Transverse colon (tissue), 4 donors: ENCODE data around the gene RDH16. TPM values are rescaled to one million over a fixed set of nuclear protein-coding genes. Genes with fewer than 3 reads are reported as not detected.

Experiments used
- DNase-seq: peaks from one replicate; pipeline ENCODE4 v3.0.0-alpha.2; 2019
- H3K27ac ChIP-seq, 4 donors: fragments of 200-600 bp; sonication (generic); 2 replicates each; pipeline ENCODE4 v1.5.1; 2016 to 2018; ENCODE audit warnings: inconsistent platforms in 4 of 4
- H3K27me3 ChIP-seq: fragments of 200-600 bp; sonication (generic); 2 replicates; pipeline ENCODE4 v1.5.1; 2017; ENCODE audit warnings: inconsistent platforms
- H3K36me3 ChIP-seq, 4 donors: fragments of 200-600 bp; sonication (generic); 2 replicates each; pipeline ENCODE4 v1.5.1; 2017 to 2019; ENCODE audit warnings: inconsistent platforms in 4 of 4
- H3K4me1 ChIP-seq, 4 donors: fragments of 200-600 bp; sonication (generic); 2 replicates each; pipeline ENCODE4 v1.5.1; 2017 to 2020; ENCODE audit warnings: inconsistent platforms in 4 of 4
- H3K4me3 ChIP-seq, 4 donors: fragments of 200-600 bp; sonication (generic); 1 replicate in 1 of 4; 2 replicates in 3 of 4; pipeline versions ENCODE4 v1.5.1 to v1.6.1; 2017 to 2019; ENCODE audit warnings: inconsistent platforms in 4 of 4
- H3K9me3 ChIP-seq, 2 donors: fragments of 200-600 bp; sonication (generic); 2 replicates each; pipeline ENCODE4 v1.5.1; 2017 to 2019; ENCODE audit warnings: inconsistent platforms in 2 of 2
- CTCF ChIP-seq, 5 experiments: fragments of 200-600 bp in 3 of 5; fragments of 450-650 bp in 2 of 5; sonication (generic) in 3 of 5; IDR thresholded peaks; 1 replicate in 2 of 5; 2 replicates in 3 of 5; pipeline ENCODE4 v1.5.1; 2016 to 2017; ENCODE audit warnings: antibody characterized with exemption in 5 of 5, inconsistent platforms in 3 of 5, mild to moderate bottlenecking in 2 of 5, moderate library complexity in 1 of 5
- EP300 ChIP-seq: sonication (generic); formaldehyde crosslinking; IDR thresholded peaks from one replicate; pipeline ENCODE4 v1.6.1; 2017; ENCODE audit warnings: antibody characterized with exemption, low read depth
- POLR2A ChIP-seq: fragments of 450-650 bp; IDR thresholded peaks from one replicate; pipeline ENCODE4 v1.6.1; 2016; ENCODE audit warnings: antibody characterized with exemption, mild to moderate bottlenecking, moderate library complexity
- POLR2AphosphoS5 ChIP-seq, 3 donors: sonication (generic); formaldehyde crosslinking; IDR thresholded peaks; one replicate each; pipeline ENCODE4 v1.6.1; 2016; ENCODE audit warnings: antibody characterized with exemption in 3 of 3
- WGBS, 2 donors: methylation state at CpG; one replicate each; pipeline ENCODE4 v1.1.5; 2018; ENCODE audit warnings: low coverage in 1 of 2; 5-methylcytosine and 5-hydroxymethylcytosine counted together
- in situ Hi-C, 4 donors: fragments of 200-750 bp; cut with MboI; loops; one replicate each; pipeline versions ENCODE4 v1.15.0 to v1.15.1; 2017; ENCODE audit warnings: low sequenced_read_pairs in 3 of 4, low pct_ligation_motif_present in 1 of 4, low pct_unique_long_range_greater_than_20kb in 1 of 4
- intact Hi-C: fragments of 100-400 bp; cut with DNase I; formaldehyde crosslinking; loops from one replicate; pipeline ENCODE4 v1.15.1; 2023; ENCODE audit warnings: low total_unique reads
- total RNA-seq, 4 donors: library from RNA; depleted of rRNA; stranded (reverse); fragments of >200 nt; gene quantifications; one replicate each; pipeline ENCODE4 v1.1.0, GENCODE V29; 2016

RDH16 gene
- total RNA-seq, 4 donors from 2014 or later = 0.48 to 0.55 TPM; not detected in 2

GRCh38 chr12:56933826-56934625 is 23.4 kb downstream of the RDH16 start, which contains the start of gene SDR9C7:
Gene SDR9C7, minus strand, starts transcription at chr12:56934408. Its CDS starts 147 bp downstream, at chr12:56934261.
- WGBS, 2 donors = 92 to 97% methylated on average over 10 to 15 of the region's 15 CpGs
- DNase-seq = no peak
- Histone ChIP-seq H3K27me3 (no peaks in the 10 kb centered on the region), H3K9me3 (no peaks in the 10 kb centered on the region), H3K27ac (no peak within 1 kb of the TSS), H3K4me3 (no peak within 1 kb of the TSS), H3K36me3 (no peaks in the 10 kb centered on the region), H3K4me1 (peaks cover 0 to 11% (median 0%) of the 10 kb centered on the region in 4 donors)
- in situ Hi-C loops = no loop called here
- intact Hi-C loops = no loop called here
- TF ChIP-seq POLR2AphosphoS5 (IDR thresholded peaks at IDR 0.05) (no peak), EP300 (no peak)

- no peak overlapping the region for H3K27ac ChIP-seq
- no peaks in the 10 kb centered on the region for H3K27me3 ChIP-seq
- H3K36me3 ChIP-seq = no peaks in the 10 kb centered on the region
- in situ Hi-C loops = no loop called here
- no peak for TF ChIP-seq POLR2A
- no peak for TF ChIP-seq POLR2AphosphoS5 (IDR thresholded peaks at IDR 0.05)
- no peak for TF ChIP-seq CTCF (IDR thresholded peaks at IDR 0.05)
- no peak for TF ChIP-seq EP300
- 76 to 86% methylated on average over 1 of the region's 1 CpG for WGBS, 2 donors
- H3K4me3 ChIP-seq = no peak overlapping the region
- intact Hi-C loops = no loop called here
- peak; percentile 22 for DNase-seq
- H3K9me3 ChIP-seq = no peaks in the 10 kb centered on the region
- H3K4me1 ChIP-seq = peaks cover 0 to 11% (median 0%) of the 10 kb centered on the region in 4 donors
Measured at GRCh38 chr12:56932867-56933266, 24.5 kb downstream of the RDH16 start.

GRCh38 chr12:56932146-56932545 is 25.3 kb downstream of the RDH16 start:
- Histone ChIP-seq H3K27me3 (no peaks in the 10 kb centered on the region), H3K27ac (no peak overlapping the region), H3K36me3 (no peaks in the 10 kb centered on the region), H3K4me1 (peaks cover 0 to 11% (median 0%) of the 10 kb centered on the region in 4 donors), H3K9me3 (no peaks in the 10 kb centered on the region), H3K4me3 (no peak overlapping the region)
- in situ Hi-C loops = no loop called here
- intact Hi-C loops = no loop called here
- WGBS, 2 donors = 89% methylated on average over 5 of the region's 5 CpGs; no CpG with 5 or more reads in 1 of the 2 donors
- TF ChIP-seq EP300 = no peak
- no peak for TF ChIP-seq POLR2AphosphoS5 (IDR thresholded peaks at IDR 0.05)
- no peak for TF ChIP-seq CTCF (IDR thresholded peaks at IDR 0.05)
- no peak for TF ChIP-seq POLR2A
- no peak for DNase-seq

GRCh38 chr12:56931474-56931978 is 25.9 kb downstream of the RDH16 start:
- Histone ChIP-seq H3K27ac (peak overlapping the region in 1 of 4 donors; percentile 30), H3K4me3 (no peak overlapping the region), H3K9me3 (no peaks in the 10 kb centered on the region), H3K27me3 (no peaks in the 10 kb centered on the region), H3K4me1 (peaks cover 0 to 11% (median 0%) of the 10 kb centered on the region in 4 donors), H3K36me3 (no peaks in the 10 kb centered on the region)
- 89 to 100% methylated on average over 1 to 2 of the region's 2 CpGs for WGBS, 2 donors
- intact Hi-C loops (no loop called here), in situ Hi-C loops (no loop called here)
- DNase-seq = no peak
- TF ChIP-seq POLR2AphosphoS5 (IDR thresholded peaks at IDR 0.05) (no peak), CTCF (IDR thresholded peaks at IDR 0.05) (no peak), POLR2A (no peak), EP300 (no peak)
